ENCODE measurements around the gene TBC1D5.

TBC1D5 gene

GRCh38 chr3:17261627-17262369 lies 480.6 kb downstream of the TBC1D5 start:
- DNase-seq = no peak

DNA sequence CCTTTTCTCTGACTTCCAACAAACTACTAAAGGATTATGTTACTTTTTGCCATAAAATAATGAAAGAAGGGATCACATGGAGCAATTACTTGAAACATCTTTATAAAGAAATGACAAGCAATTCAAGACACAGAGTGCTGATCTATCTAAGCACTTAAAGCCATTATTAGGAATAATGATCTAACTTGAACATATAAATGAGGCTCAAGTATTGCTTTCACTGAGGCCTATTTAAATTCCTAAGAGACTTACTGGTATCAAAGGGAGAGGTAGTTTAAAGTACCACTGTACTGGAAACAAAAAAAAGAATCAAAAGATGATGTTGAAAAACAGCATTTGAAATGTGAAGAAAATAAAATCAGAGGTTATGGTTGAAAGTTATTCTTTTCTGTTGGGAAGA lies 482.2 kb downstream of the TBC1D5 start:
- DNase-seq = no peak

DNA sequence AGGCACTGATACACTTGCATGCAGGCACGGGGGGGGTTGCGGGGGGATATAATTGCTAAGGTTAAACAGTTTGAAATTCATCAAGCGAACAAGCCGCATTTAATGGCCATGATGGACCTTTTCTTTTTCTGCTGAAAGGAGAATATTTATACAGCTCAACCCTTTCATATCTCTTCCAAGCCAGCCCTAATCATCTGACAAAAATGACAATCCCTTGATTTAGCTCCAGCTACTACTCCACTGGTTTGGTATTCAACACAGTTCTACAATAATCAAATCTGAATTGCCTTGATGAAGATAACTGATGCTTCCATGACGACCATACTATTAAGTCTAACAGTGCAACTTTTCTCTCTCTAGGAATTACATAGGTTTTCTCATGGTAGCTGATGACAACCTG lies 482.7 kb downstream of the TBC1D5 start:
- no peak for DNase-seq

GRCh38 chr3:17258823-17259436 lies 483.5 kb downstream of the TBC1D5 start:
- no peak for DNase-seq

GRCh38 chr3:17257269-17257668 lies 485.2 kb downstream of the TBC1D5 start:
- DNase-seq = no peak

DNA sequence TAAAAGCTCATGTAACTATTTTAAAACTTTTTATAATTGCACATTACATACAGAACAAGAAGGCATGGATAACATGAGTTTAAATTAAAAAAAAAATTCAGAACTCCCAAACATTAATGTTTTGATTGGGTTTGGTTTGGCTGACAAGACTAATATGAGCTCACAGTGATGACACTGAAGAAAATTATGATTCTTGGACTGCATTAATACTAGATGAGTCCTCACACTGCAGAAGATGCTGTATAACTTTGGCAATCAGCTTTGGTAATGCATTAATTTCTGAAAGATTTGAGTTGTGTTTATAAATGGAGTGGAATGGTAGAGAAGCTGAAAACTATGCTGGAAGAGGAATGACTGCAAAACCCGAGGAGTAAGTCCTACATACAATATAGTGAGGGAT lies 498.8 kb downstream of the TBC1D5 start:
- DNase-seq = no peak

DNA sequence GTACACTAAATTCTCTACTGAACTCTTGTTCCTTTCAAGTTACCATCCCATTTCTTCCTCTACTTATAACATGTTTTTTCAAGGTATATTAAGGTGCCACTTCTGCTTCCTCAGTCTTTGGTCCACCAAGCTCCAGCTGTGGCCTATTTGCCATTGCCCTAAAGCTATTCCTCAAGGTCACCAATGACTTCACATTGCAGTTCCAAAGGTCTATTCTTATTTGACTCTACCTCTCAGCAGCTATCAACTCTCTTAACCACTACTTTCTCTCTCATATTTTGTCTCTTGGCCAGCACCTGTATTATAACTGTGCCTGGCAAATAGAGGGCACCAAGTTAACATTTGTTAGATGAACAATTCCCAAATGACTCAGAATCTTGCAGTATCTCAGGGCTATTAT lies 503.0 kb downstream of the TBC1D5 start:
- no peak for DNase-seq

GRCh38 chr3:17238023-17238422 lies 504.4 kb downstream of the TBC1D5 start:
- DNase-seq = no peak

- no peak for DNase-seq
Observed at GRCh38 chr3:17235310-17235709, 507.1 kb downstream of the TBC1D5 start.

GRCh38 chr3:17234382-17234781 lies 508.0 kb downstream of the TBC1D5 start:
- no peak for DNase-seq

DNA sequence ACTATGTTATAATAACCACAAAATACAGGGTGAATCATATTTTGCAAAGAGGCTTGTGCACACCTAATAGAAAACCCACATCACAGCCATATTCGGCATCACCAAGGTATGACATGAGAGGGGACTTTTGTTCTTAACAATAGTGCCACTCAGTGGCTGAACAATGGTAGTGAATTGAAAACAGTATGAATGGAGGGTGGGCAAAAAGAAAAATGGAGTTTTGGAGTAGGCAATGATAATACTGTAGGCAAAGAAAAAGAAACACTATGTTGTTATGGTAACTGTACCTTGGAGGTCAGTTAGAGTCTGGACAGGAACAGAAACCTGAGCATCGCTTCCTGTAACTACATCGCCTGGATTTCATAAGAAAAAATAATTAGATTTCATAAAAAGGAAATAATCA lies 509.0 kb downstream of the TBC1D5 start:
- DNase-seq = no peak

- no peak for DNase-seq
Observed at GRCh38 chr3:17232442-17232841, 510.0 kb downstream of the TBC1D5 start.

DNA sequence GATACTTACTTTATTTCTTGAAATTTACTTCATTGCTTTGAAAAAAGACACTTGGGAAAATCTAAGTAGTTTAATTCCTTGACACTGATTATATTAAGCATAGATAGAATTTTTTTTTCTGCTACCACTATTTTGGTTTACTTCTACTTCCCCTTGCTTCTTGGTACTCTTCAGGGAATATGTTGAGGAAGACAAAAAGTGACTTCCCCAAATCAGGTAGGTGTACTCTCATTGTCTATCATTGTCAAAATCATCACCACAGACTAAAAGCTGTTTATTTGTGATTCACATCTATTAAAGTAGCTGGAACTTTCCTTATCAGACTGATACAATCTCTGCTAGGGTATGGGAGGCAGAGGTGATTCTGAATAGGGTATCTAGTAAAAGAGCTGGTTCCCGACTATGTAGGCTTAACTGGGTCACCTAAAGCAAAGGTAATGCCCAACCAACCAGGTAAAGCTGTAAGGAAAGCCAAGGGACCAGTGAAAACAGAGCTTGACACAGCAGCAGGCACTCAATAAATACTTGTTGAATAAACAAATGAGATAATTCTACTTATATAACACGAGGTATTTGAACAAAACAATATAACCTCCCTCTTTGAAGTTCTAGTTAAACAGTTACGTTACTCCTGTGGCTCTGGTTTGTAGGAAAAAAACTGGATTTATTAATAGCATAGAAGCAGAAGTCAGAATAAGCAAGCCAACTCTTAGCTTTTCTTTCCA lies 510.7 kb downstream of the TBC1D5 start:
- DNase-seq = no peak

DNA sequence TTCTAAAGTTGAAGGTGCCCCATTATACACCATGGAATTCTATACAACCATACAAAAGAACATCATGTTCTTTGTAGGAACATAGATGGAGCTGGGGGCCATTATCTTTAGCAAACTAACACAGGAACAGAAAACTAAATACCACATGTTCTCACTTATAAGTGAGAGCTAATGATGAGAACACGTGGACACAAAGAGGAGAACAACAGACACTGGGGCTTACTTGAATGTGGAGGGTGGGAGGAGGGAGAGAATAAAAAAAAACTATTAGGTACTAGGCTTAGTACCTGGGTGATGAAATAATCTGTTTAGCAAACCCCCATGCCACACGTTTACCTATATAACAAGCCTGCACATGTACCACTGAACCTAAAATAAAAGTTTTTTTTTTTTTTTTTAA lies 515.0 kb downstream of the TBC1D5 start:
- DNase-seq = no peak

DNA sequence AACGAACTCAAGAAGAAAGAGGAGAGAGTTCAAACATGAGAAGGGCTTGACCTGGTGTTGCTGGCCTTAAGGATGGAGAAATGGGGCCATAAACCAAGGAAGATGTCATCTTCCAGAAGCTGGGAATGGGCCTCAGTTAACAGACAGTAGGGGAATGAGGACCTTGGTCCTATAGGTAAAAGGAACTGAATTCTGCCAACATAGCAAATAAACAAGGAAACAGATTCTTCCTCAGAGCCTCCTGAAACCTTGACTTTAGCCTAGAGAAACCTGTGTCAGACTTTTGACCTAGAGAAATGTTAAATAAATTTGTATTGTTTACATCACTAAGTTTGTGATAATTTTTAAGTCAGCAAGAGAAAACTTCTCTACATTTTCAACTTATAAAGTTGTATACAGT lies 520.9 kb downstream of the TBC1D5 start:
- no peak for DNase-seq

GRCh38 chr3:17219593-17219992 lies 522.8 kb downstream of the TBC1D5 start:
- DNase-seq = no peak

- DNase-seq = no peak
Observed at GRCh38 chr3:17218587-17218986, 523.8 kb downstream of the TBC1D5 start.

DNA sequence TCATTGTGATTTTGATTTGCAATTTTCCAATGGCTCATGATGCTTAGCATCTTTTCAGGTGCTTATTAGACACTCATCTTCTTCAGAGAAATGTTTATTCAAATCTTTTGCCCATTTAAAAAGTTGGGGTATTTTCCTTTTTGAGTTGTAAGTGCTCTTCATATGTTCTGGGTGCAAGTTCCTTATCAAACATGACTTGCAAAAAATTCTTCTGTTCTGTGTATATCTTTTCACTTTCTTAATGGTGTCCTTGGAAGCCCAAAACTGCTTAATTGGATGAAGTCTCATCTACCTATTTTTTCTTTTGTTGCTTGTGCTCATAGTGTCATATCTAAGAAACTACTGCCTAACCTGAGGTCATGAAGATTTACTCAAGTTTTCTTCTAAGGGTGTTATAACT lies 524.8 kb downstream of the TBC1D5 start:
- DNase-seq = no peak

DNA sequence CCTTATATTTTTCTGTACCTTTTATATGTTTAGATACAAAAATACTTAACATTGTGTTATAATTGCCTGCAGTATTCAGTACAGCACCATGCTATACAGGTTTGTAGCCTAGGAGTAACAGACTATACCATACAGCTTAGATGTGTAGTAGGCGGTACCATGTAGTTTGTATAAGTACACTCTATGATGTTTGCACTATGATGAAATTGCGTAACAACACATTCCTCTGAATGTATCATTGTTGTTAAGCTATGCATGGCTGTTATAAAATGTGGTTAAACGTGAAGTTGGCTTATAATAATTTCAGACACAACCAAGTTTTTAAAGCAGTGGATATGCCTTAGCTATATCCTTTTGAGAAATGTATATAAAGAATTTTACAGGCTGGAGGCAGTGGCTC lies 529.3 kb downstream of the TBC1D5 start:
- DNase-seq = no peak

DNA sequence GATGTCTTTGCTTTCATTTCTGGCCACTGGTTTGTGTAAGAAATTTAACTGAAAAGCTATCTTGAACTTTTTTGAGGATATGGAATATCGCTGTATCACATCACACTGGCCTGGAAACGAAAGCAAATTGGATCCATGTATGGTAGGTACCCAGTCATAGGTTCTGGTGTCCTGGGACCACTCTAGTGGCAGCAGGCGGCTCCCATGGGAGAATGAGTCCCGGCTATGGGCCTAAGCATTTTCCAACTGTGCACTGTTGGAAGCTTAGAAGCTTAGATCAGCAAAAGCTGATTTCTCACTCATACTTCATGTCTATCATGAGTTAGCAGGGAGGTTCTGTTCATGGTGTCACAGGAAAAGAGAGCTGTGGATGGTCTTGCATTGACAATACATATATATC lies 534.5 kb downstream of the TBC1D5 start:
- no peak for DNase-seq

DNA sequence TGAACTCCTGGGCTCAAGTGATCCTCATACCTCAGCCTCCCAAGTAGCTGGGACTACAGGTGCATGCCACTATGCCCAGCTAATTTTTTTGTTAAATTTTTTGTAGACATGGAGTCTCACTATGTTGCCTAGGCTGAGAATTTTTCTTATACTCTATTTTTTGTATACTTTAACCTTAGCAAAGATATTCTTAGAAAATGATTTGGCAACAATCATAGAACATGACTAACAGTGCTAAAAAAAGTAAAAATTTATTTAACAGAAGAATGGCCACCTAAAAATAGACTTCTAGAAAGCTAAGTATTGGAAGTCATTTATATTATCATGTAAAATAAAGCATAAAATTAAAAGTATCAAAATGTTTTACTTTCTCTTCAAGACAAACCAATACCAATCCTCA lies 535.4 kb downstream of the TBC1D5 start:
- no peak for DNase-seq

GRCh38 chr3:17204049-17204650 lies 538.3 kb downstream of the TBC1D5 start:
- DNase-seq = no peak

DNA sequence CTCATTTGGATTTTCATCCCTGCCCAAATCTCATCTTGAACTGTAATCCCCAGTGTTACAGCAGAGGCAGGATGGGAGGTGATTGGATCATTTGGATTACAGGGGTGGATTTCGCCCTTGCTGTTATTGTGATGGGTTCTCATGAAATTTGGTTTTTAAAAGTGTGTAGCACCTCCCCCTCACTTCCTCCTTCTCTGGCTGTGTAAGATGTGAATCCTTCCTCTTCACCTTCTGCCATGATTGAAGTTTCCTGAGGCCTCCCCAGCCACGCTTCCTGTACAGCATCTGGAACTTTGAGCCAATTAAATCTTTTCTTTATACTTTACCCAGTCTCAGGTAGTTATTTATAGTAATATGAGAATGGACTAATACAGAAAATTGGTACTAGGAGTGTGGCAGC lies 540.9 kb downstream of the TBC1D5 start:
- DNase-seq = no peak

Measured in islet precursor cell (in vitro differentiated cells).